Thyroid gland (tissue), 4 donors: ENCODE measurements around the gene NCLN. TPM values are rescaled to one million over a fixed set of nuclear protein-coding genes. Genes with fewer than 3 reads are reported as not detected.

Experiments used
- DNase-seq, 2 donors: peaks; one replicate each; pipeline ENCODE4 v3.0.0-alpha.2; 2019
- H3K27ac ChIP-seq, 3 donors: fragments of 200-600 bp; sonication (generic); 1 replicate in 2 of 3; 2 replicates in 1 of 3; pipeline ENCODE4 v1.5.1; 2016 to 2019; ENCODE audit warnings: mild to moderate bottlenecking in 1 of 3, moderate library complexity in 1 of 3
- H3K27me3 ChIP-seq: fragments of 200-600 bp; sonication (generic); one replicate; pipeline ENCODE4 v1.5.1; 2019
- H3K36me3 ChIP-seq, 2 donors: fragments of 200-600 bp; sonication (generic); one replicate each; pipeline ENCODE4 v1.5.1; 2016 to 2019
- H3K4me1 ChIP-seq, 2 donors: fragments of 200-600 bp; sonication (generic); one replicate each; pipeline ENCODE4 v1.5.1; 2017 to 2019
- H3K4me3 ChIP-seq, 3 donors: fragments of 200-600 bp; sonication (generic); replicated peaks in 1 of 3; 1 replicate in 2 of 3; 2 replicates in 1 of 3; pipeline ENCODE4 v1.5.1; 2016; ENCODE audit warnings: mild to moderate bottlenecking in 1 of 3
- H3K9me3 ChIP-seq: fragments of 200-600 bp; sonication (generic); one replicate; pipeline ENCODE4 v1.5.1; 2017
- CTCF ChIP-seq, 6 experiments: fragments of 200-600 bp in 3 of 6; fragments of 450-650 bp in 3 of 6; sonication (generic) in 3 of 6; IDR thresholded peaks; one replicate each; pipeline ENCODE4 v1.5.1; 2016 to 2019; ENCODE audit warnings: antibody characterized with exemption in 6 of 6, mild to moderate bottlenecking in 2 of 6, inconsistent platforms in 1 of 6, moderate library complexity in 1 of 6
- POLR2A ChIP-seq, 2 donors: fragments of 450-650 bp; IDR thresholded peaks; one replicate each; pipeline ENCODE4 v1.6.1; 2017; ENCODE audit warnings: antibody characterized with exemption in 2 of 2, mild to moderate bottlenecking in 2 of 2, moderate library complexity in 1 of 2
- WGBS, 2 donors: methylation state at CpG; one replicate each; pipeline ENCODE4 v1.1.5; 2017; 5-methylcytosine and 5-hydroxymethylcytosine counted together
- intact Hi-C: fragments of 100-400 bp; cut with DNase I; formaldehyde crosslinking; loops from one replicate; pipeline ENCODE4 v1.15.1; 2023
- total RNA-seq, 4 donors: library from RNA; depleted of rRNA; stranded (reverse); fragments of >200 nt; gene quantifications; one replicate each; pipeline ENCODE4 v1.2.3, GENCODE V29; 2016

Gene NCLN
- total RNA-seq, 4 donors from 2014 or later, result 30.8 to 48.5 (median 37.2) TPM

GRCh38 chr19:3186160-3186688, 494 bp downstream of the NCLN start:
- peaks cover 17 to 18% of the 10 kb centered on the region in 2 donors for H3K4me1 ChIP-seq

GRCh38 chr19:3186891-3187661, 1.3 kb downstream of the NCLN start:
- intact Hi-C loops, result no loop called here
- Histone ChIP-seq H3K27me3 (no peaks in the 10 kb centered on the region), H3K4me3 (peak overlapping the region in 2 of 3 donors; percentile 67 to 83), H3K9me3 (no peaks in the 10 kb centered on the region), H3K27ac (no peak overlapping the region), H3K4me1 (peaks cover 17 to 18% of the 10 kb centered on the region in 2 donors), H3K36me3 (no peaks in the 10 kb centered on the region)
- no peak for DNase-seq
- WGBS, 2 donors, result 68 to 73% methylated on average over 23 of the region's 23 CpGs
- TF ChIP-seq CTCF (IDR thresholded peaks at IDR 0.05), result no peak
- TF ChIP-seq POLR2A (IDR thresholded peaks at IDR 0.05), result no peak

More at GRCh38 chr19:3186160-3186688, 494 bp downstream of the NCLN start:
- WGBS, 2 donors, result 0 to 2% methylated on average over 7 to 12 of the region's 38 CpGs
- intact Hi-C loops, result no loop called here
- H3K36me3 ChIP-seq, result no peaks in the 10 kb centered on the region
- TF ChIP-seq POLR2A (IDR thresholded peaks at IDR 0.05) (no peak), CTCF (IDR thresholded peaks at IDR 0.05) (no peak)
- no peaks in the 10 kb centered on the region for H3K9me3 ChIP-seq
- peak overlapping the region in 1 of 3 donors; percentile 71 for H3K27ac ChIP-seq
- no peak for DNase-seq
- H3K27me3 ChIP-seq, result no peaks in the 10 kb centered on the region
- peak overlapping the region; percentile 40 to 83 (median 67) for H3K4me3 ChIP-seq

DNA sequence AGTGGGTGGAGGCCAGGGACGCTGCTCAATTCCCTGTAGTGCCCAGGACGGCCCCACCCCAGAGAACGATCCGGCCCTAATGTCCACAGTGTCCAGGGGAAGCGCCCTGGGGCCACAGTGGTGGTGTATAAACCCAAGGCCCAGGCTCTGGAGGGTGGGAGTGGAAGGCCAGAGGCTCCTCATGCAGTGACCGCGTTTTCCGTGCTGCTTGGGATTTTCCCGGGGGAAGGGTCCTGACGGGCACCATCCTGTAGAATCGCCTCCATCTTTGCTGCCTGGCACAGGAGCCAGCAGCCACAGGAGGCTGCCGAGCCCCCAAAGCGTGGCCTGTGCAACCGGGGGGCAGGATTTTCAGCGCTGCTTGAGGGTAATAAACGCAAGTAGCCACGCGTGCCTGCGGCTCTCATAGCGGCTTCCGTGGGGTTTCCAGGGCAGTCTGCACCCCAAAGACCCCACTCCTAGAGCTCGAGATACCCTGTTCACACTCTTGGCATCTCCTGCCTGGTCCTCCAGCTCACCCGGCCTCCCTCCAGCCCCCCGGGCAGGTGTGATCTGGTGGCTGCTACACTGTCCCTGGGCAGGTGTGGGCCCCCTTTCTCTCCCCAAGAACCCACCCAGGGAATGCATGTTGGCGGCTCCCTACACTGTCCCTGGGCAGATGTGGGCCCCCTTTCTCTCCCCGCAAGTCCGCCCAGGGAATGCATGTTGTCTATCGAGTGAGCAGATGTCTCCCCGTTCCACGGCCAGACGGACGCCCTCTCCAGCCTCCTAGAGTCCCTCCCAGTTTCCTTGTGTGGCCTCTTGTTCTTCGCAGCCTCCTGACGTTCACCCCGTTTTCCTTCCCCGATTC, 2.2 kb downstream of the NCLN start:
- WGBS, 2 donors, result 91% methylated on average over 32 to 33 of the region's 36 CpGs
- intact Hi-C loops, result no loop called here
- H3K36me3 ChIP-seq, result no peaks in the 10 kb centered on the region
- TF ChIP-seq CTCF (IDR thresholded peaks at IDR 0.05) (no peak), POLR2A (IDR thresholded peaks at IDR 0.05) (no peak)
- H3K4me3 ChIP-seq, result no peak overlapping the region
- peaks cover 17 to 18% of the 10 kb centered on the region in 2 donors for H3K4me1 ChIP-seq
- no peak for DNase-seq
- H3K9me3 ChIP-seq, result no peaks in the 10 kb centered on the region
- H3K27me3 ChIP-seq, result no peaks in the 10 kb centered on the region
- H3K27ac ChIP-seq, result no peak overlapping the region

DNA sequence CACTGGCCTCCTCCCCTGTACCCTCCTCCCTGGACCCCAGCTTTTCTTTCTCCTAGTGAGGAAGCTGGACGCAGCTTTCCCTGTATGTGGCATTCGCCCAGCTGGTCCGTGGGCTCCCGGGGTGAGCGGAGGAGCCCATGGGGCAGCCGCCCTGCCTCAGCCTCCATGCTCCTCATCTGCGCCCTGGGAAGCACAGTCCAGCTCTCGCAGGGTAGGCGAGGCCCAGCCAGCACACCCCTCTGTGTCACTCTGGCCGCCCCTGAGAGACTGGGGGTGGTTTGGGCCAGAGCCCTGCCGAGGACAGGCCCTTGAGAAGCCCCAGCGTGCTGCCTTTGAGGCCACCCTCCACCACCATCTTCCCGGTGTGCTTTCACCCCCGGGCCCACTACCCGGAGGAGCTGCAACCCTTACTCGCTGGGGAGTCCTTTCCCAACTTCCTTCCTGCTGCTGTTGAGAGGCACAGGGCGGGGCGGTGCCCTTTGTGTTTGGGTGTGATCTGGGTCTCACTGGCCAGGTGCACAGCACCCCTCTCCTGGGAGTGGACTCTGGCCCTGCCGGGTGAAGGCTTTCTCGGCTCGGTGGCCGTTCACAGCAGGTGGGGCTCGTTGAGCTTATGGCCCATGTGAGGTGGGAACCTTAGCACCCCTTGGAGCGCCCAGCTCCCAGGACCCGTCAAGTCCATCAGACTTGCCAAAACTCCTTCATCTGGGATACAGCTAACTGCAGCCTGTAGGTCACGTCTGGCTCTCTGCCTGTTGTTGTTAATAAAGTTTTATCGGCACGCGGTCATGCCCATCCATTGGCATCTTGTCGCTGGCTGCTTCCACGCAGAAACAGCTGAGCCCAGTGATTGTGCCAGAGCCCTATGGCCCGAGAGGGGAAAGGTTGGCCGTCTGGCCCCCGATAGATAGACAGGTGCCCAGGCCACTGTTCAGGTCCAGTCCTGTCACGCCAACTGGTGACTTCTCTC, 3.2 kb downstream of the NCLN start:
- whole genome bisulfite sequencing, 2 donors, result 91 to 93% methylated on average over 21 to 28 of the region's 35 CpGs
- TF ChIP-seq CTCF (IDR thresholded peaks at IDR 0.05), result no peak
- TF ChIP-seq POLR2A (IDR thresholded peaks at IDR 0.05), result no peak
- Histone ChIP-seq H3K4me3 (no peak overlapping the region), H3K9me3 (no peaks in the 10 kb centered on the region), H3K27ac (no peak overlapping the region), H3K27me3 (no peaks in the 10 kb centered on the region), H3K36me3 (no peaks in the 10 kb centered on the region), H3K4me1 (peaks cover 17 to 18% of the 10 kb centered on the region in 2 donors)
- intact Hi-C loops, result no loop called here
- no peak for DNase-seq
